HG02852 (cell line): Measurements from ENCODE around the gene MCCC1.
"Not testable (repeated sequence)": the region's sequence is repeated elsewhere in the genome, so short reads cannot be mapped to it uniquely, and the experiment has no call there.

Experiments
- ATAC-seq: cut with Tn5 transposase; IDR thresholded peaks from one replicate; pipeline ENCODE4 v1.9.1; 2021; ENCODE audit warnings: mild to moderate bottlenecking, moderate library complexity; ENCODE audit not compliant: unreplicated experiment

MCCC1 gene

DNA sequence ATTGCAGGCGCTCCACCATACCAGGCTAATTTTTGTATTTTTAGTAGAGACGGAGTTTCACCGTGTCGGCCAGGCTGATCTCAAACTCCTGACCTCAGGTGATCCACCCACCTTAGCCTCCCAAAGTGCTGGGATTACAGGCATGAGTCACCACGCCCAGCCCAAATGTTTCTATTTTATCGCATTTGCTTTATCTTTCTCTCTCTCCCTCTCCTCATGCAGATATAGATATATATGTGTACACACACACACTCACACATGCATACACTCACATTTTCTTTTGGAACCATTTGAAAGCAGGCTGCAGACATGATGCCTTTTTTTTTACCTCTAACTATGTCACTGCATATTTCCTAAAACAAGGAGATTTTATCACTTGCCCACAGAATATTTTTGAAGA, 7.3 kb upstream of the MCCC1 start:
- ATAC-seq, result no peak

DNA sequence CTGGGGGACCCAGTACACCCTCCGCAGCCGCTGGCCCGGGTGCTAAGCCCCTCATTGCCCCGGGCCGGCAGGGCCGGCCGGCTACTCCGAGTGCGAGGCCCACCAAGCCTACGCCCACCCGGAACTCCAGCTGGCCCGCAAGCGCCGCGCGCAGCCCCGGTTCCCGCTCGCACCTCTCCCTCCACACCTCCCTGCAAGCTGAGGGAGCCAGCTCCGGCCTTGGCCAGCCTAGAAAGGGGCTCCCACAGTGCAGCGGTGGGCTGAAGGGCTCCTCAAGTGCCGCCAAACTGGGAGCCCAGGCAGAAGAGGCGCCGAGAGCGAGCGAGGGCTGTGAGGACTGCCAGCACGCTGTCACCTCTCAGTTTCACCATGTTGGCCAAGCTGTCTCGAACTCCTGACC, 4.7 kb upstream of the MCCC1 start:
- ATAC-seq, result not testable (repeated sequence)

DNA sequence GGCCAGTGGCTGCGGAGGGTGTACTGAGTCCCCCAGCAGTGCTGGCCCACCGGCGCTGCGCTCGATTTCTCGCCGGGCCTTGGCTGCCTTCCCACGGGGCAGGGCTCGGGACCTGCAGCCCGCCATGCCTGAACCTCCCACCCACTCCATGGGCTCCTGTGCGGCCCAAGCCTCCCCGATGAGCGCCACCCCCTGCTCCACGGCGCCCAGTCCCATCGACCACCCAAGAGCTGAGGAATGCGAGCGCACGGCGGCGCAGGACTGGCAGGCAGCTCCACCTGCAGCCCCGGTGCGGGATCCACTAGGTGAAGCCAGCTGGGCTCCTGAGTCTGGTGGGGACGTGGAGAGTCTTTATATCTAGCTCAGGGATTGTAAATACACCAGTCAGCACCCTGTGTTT, 1.7 kb upstream of the MCCC1 start:
- ATAC-seq, result not testable (repeated sequence)

DNA sequence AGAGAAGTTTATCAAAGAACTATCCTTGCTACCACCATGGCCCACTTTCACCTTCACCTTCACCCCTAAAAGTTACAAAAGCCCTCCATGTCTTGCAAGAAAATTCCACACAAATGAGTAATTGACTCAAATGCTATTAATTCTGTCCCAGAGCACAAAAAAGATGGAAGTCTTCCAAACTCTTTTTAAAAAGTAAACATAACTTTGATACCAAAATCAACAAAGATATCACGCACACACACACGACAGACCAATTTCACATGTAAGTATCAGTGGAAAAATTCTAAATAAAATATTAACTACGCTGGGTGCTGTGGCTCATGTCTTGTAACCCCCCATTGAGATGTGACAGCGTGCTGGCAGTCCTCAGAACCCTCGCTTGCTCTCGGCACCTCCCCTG, 1.1 kb upstream of the MCCC1 start:
- no peak for ATAC-seq

DNA sequence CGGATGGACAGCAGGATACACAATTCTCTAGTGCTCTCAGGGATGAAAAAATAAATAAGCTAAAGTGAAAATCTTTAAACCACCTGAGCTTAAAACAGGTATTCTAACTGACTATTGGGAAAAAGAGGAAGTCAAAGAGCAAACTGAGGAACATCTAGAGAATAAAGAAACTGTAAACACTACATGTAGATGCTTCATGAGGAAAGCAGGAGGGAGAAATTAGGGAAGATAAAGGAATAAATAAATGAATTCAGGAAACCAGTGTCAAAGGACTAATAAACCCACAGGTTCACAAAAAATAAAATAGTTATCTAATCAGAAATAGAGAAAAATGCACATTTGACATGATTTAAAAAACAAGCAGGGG, 525 bp upstream of the MCCC1 start:
- ATAC-seq, result no peak

DNA sequence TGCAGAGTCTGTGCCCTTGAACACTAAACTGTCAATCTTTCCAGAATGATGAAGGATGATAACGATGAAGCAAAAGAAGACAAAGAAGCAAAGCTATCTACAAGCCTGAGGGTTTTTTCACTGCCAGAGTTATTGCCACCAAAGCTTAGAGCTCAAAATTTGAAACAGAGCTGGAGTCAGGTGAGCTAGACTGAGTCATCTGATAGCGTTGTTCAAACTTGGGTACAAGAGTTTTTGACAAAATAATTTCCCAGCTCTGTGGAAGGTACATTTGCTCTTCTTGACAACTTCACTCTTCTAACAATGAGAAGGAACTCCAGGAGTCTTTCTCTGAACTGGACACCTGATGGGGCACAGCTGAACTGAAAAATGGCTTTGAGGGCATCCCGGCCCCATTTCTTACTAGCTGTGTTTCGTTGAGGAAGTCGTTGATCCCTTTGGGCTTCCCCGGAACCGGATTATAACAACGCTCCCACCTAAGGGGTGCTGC, 715 bp downstream of the MCCC1 start:
- peak; percentile 27 for ATAC-seq

DNA sequence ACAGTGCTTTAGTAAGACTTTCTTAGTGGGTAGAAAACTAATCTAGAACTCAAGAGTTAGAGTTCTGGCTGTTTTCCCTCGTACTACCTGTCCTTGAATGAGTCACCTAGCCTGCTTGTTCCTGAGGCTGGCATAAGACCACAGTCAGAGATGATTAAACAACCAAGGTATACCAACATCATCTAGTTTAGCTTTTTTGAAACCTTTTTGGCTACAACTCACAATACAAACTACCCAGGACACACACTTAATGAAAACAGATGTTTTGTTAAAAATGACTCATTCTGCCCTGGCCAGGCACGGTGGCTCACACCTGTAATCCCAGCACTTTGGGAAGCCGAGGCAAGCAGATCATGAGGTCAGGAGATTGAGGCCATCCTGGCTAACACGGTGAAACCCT, 4.6 kb downstream of the MCCC1 start:
- ATAC-seq, result no peak

DNA sequence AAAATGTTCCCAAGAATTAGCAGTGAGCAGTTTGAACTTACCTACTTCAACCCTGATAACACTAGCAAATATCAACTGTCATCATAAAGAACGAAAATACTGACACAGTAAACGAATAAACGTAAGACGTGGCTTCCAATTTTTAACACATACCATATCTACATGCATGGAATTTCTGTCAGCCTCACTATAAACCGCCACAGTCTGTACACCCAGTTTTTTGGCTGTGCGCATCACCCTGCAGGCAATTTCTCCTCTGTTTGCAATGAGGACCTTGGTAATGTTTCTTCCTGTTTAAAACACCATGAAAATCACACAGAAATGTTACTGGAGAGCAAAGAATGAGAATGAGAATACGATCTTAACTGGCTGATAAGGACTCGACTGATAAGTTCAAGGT, 7.0 kb downstream of the MCCC1 start:
- ATAC-seq, result no peak

DNA sequence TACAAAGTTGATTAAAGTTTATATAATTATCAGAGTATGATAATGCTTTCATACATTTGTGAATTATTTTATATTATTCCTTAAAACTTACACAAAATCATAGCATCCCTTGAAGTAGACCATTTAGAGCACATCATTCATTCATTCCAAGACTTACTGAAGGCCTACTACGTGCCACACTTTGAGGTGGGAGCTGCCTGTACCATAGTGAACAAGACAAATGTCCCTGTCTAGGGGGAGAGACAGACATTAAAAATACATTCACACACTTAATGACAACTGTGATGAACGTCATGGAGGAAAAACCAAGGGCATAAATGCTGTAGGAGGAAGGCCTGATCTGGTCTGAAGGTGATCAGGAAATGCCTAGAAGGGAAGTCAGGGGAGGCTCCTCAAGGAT, 12.1 kb downstream of the MCCC1 start:
- ATAC-seq, result no peak

DNA sequence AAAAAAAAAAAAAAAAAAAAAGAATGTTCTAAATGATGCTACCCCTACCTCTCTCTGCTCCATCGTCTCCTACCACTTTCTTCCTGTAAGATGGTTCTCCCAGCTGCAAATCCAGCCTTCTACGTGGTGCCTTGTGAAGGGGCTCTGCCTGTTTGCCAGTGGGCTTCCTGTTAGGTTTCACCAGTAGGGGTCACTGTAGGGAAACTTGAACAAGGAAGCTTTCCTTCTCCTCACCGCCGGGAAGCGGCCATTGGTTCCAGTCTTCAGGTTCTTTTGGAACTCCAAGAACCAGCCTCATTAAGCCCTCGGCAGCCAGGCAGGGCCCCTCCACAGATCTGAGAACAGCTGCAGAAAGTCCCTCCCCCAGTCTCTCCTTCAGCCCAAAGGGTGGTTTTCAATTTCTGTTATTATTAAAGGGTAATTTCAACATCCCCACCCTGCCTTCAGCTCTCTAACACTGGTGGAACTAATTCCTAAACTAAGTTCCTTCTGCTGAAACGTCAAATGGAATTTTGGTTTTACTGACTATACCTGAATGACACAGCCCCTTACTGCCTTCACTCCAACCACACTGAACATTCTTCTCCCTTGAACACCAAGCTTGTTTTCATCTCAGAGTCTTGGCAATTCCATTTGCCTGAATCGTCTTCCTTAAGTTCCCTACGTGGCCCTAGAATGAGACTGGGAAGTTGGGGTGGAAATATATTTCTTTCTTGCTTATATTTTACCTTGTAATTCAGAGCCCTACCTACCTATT, 13.5 kb downstream of the MCCC1 start:
- ATAC-seq, result no peak

DNA sequence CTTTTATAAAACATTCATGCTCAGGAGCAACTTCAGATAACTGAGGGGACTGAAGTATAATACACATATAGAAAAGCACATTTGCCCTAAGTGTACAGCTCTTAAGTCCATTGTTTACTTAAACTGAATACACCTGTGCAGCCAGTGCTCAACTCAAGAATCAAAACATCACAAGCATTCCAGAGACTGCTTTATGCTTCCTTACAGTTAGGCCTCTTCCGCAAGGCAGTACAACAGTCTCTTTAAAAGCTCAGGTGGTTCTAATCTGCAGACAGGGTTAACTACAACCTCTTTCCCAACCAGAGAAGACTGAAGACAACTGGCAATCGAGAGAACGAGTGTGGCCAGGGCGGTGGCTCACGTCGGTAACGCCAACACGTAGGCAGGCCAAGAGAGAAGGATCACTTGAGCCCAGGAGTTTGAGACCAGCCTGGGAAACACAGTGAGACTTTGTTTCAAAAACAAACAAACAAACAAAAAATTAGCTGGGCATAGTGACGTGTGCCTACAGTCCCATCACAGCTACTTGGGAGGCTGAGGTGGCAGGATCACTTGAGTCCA, 16.9 kb downstream of the MCCC1 start:
- no peak for ATAC-seq

DNA sequence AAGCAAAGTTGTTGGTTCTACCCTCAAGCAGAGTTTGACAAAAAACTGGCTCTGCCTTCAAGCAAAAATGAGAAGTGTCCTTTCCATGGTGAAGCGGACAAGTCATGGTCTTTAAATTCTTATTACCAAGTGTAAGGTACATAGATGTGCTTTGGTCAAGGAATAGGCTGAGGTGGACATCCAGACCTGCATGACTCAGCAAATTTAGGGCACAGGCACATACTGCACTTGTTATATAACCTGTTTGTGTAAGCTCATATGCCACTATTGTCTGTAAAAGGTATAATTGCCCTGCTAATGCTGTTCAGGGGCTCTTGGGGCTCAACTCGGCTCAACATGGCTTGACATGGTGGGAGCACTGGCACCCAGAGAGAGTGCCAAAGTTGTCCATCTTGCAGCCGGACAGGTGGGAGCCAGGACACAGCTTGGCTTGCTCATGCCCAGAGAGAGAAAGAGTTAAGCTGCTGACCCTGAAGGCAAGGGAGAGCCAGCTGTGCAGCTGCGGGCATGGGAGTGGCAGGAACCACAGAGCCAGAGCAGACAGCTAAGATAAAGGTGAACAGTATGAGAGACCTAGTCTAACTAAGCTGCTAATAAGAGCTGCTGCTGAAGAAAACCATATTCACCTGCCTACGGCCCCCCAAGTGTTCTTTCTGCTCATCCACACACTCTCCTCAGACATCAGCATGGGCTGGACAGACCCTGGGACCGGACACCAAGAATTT, 17.7 kb downstream of the MCCC1 start:
- no peak for ATAC-seq

DNA sequence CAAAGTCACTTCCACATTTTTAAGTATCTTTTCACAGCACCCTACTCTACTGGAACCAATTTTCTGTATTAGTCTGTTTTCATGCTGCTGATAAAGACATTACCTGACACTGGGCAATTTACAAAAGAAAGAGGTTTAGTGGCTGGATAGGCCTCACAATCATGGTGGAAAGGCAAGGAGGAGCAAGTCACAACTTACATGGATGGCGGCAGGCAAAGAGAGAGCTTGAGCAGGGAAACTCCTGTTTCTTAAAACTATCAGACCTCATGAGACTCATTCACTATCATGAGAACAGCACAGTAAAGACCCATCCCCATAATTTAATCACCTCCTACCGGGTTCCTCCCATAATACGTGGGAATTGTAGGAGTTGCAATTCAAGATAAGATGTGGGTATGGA, 18.7 kb downstream of the MCCC1 start:
- no peak for ATAC-seq

DNA sequence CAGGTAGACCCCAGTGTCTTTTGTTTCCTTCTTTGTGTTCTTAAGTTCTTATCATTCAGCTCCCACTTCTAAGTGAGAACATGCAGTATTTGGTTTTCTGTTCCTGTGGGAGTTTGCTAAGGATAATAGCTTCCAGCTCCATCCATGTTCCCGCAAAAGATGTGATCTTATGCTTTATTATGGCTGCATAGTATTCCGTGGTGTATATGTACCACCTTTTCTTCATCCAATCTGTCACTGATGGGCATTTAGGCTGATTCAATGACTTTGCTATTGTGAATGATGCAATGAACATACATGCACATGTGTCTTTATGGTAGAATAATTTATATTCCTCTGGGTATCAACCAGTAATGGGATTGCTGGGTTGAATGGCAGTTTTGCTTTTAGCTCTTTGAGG, 24.4 kb downstream of the MCCC1 start:
- no peak for ATAC-seq

DNA sequence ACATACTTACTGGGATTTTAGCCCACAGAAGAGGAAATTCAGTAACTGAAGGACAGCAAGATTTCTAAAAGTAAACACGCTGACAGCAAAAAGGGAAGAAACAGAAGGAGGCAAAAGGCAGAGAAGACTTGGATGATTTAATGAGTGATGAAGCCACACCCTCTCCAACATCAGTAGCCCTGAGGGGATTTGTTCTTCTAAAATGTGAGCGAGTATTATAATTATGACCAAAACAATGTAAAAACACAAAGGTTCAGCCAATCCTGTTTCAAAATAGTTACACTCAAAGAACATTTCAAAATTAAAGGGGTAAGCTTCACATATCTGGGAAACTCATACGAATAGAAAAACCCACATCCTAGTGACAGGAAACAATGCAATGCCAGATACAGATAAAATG, 25.0 kb downstream of the MCCC1 start:
- ATAC-seq, result no peak

DNA sequence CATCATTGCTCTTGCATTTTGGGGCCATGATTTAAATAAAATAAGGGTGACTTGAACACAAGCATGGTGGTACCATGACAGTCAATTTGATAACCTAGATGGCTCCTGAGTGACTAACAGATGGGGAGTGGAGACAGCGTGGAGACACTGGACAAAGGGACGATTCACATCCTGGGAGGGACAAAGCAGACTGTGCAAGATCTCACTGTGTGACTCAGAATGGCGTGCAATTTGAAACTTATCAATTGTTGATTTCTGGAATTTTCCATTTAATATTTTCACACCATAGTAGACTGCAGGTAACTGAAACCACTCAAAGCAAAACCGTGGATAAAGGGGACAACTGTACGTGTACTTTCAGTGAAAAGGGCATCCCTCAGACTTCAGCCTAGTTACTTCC, 25.5 kb downstream of the MCCC1 start:
- no peak for ATAC-seq

DNA sequence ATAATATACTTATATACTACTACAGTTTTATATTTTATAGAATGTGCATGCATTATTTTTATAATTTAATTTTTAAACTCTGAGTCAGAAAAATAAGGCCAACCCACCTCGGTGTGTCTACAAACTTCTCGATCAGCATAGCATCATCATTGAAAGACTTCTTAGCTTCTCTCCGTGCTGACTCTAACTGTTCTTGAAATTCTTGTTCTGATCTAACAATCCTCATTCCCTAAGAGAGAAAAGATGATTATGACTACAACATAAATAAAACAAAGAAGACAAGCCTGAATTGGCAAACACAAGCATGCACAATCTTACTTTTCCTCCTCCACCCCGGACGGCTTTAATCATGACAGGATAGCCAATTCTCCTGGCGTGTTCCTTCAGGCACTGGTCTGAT, 28.4 kb downstream of the MCCC1 start:
- ATAC-seq, result no peak

DNA sequence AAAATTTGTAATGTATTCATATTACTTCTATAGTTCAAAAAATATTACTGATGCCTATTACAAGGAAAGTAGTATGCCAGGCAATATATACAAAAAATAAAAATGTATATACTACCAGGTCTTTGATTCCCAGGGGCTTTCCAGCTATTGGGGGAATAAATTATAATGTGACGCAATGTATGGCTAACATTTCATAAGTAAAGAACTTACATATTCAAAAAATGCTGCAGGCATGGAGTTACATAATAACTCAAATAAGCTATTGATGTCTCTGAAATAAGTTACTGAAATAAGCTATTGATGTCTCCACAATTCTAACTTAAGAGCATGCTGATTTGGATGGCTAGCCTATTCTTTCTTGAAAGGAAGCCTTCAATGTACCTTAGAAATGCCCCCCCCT, 30.2 kb downstream of the MCCC1 start:
- no peak for ATAC-seq

DNA sequence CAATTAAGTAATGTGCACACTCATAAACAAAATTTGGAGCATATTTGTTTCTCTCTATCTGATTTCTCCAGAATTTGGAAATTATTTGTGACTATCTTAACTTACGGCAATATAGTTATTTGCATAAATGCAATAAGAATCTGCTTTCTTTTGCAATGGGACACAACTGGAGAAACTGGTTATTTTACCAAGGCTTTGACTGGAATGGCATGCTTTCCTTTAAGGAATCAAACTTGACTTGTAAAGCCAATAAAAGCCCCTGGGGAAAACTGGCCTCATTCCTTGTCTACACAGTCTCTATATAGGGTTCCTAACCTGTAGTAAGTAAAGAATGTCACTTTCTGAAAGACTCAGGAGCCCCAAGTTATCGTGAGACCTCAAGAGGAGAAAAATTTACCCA, 32.4 kb downstream of the MCCC1 start:
- not testable (repeated sequence) for ATAC-seq

DNA sequence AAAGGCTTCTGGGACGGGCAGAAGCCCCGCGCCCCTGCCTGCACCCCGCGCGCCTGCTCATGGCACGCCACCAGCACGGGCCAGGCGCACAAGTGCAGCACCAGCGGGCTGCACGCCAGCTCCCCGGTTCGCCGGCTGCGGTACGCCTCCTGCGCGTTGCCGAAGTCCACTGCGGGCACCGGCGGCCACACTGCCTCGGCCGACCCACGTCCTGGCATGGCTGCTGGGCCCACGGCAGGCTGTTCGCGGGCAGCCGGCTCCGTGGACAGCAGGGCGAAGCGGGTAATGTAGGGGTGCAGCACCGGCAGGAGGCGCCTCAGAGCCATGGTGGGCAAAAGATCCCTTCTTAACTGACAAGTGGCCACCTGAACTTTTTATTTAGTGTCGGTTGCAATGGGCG, 34.8 kb downstream of the MCCC1 start:
- ATAC-seq, result no peak

DNA sequence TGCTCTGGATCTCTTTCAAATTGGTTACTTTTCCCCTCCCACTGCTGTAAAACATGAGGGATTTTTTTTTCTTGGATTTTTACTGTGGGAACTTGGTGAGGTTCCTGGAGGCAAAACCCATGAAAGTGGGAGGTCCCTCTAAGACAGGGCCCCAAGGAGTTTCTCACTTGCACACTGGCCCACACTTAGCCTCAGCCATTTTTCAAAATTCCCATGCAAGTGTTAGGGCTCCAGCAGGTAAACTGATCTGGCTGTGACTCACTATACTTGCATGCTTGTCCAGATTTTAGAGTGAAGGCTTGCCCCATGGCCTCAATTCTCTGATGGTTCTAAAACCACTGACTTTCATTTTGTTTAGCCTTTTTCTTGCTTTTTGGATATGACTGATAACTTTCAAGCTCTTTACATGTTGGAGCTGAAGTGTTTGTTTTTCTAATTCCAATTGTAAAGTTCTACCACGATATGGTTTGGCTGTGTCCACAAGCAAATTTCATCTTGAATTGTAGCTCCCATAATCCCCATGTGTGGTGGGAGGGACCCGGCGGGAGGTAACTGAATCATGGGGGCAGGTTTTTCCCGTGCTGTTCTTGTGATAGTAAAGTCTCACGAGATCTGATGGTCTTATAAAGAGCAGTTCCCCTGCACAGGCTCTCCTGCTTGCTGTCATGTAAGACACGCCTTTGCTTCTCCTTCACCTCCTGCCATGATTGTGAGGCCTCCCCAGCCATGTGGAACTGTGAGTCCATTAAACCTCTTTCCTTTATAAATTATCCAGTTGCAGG, 37.7 kb downstream of the MCCC1 start:
- no peak for ATAC-seq
